GM12865 (cell line): ENCODE results near the gene PTH1R.

Source experiments
- DNase-seq: peaks from one replicate; pipeline ENCODE4 v3.0.0; 2010; ENCODE audit warnings: low read depth
- H3K4me3 ChIP-seq: 2 replicates; pipeline ENCODE4 v1.5.1; 2011; ENCODE audit warnings: mild to moderate bottlenecking, low read depth, low read length, control low read depth
- CTCF ChIP-seq: IDR thresholded peaks from 2 replicates; pipeline ENCODE4 v1.5.1; 2011; ENCODE audit warnings: low read length, control low read depth, low read depth, inconsistent platforms; ENCODE audit not compliant: insufficient read depth; ENCODE audit errors: missing control alignments

PTH1R gene

GRCh38 chr3:46944191-46944590 is 66.7 kb downstream of the PTH1R start:
- TF ChIP-seq CTCF, result no peak
- no peak overlapping the region for H3K4me3 ChIP-seq
- DNase-seq, result no peak

- TF ChIP-seq CTCF, result no peak
- no peak for DNase-seq
- H3K4me3 ChIP-seq, result no peak overlapping the region
Observed at GRCh38 chr3:46946416-46946815, 68.9 kb downstream of the PTH1R start.

- no peak for TF ChIP-seq CTCF
- no peak for DNase-seq
- H3K4me3 ChIP-seq, result no peak overlapping the region
Observed at GRCh38 chr3:46946856-46947545, 69.5 kb downstream of the PTH1R start.

- no peak for DNase-seq
- no peak overlapping the region for H3K4me3 ChIP-seq
- TF ChIP-seq CTCF, result no peak
Observed at GRCh38 chr3:46947546-46947901, 70.0 kb downstream of the PTH1R start.

- H3K4me3 ChIP-seq, result no peak overlapping the region
- DNase-seq, result peak; percentile 26
- no peak for TF ChIP-seq CTCF
Observed at GRCh38 chr3:46947981-46948791, 70.7 kb downstream of the PTH1R start.

- no peak overlapping the region for H3K4me3 ChIP-seq
- no peak for TF ChIP-seq CTCF
- DNase-seq, result peak; percentile 68
Observed at GRCh38 chr3:46948830-46949671, 71.5 kb downstream of the PTH1R start.
